DOHH2 (cell line): ENCODE results near the gene IMMP2L.

ENCODE experiments used
- CTCF ChIP-seq: fragments of 200-600 bp; sonication (generic); IDR thresholded peaks from one replicate; pipeline ENCODE4 v1.5.1; 2014; ENCODE audit warnings: antibody characterized with exemption, mild to moderate bottlenecking, low read depth, low read length; ENCODE audit not compliant: poor library complexity, severe bottlenecking
- EZH2phosphoT487 ChIP-seq: fragments of 200-600 bp; sonication (generic); IDR thresholded peaks from 2 replicates; pipeline ENCODE4 v1.6.1; 2017; ENCODE audit warnings: borderline replicate concordance, mild to moderate bottlenecking, antibody characterized with exemption, low read length, moderate library complexity, mixed read lengths

DNA sequence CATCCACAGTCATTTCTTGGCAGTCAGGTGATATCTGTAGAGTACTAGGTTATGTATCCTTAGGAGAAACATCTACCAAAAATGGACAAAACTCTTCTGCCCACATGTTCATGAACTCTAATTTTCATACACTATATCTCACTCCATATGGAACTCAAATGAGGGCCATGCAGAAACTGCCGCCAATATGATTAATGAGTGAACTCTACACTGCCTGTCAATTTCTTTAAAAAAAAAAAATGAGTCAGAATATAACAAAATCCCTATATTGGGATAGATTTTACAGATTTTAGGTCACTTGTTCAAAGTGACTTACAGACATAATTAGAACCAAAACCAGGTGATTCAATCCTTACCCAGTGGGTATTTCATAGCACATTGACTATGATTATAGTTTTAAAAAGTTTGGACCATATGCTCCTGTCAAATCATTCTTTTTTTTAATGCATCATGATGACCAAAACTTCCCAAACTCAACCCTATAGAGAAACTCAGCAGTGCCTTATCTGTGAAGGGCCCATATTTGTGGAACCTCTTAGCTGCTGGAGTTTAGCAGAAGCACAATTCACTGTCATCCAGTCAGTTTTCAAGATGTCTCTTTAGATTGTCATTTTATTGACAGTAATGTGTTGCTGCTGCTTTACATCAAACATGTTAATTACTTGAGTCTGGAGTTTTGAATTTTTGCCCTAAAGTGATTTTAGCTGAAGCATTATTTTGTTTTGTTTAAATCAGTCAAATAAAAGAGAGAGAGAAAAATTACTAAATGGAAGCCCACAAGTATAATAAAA, 460.2 kb downstream of the IMMP2L start:
- TF ChIP-seq CTCF: no peak
- no peak for TF ChIP-seq EZH2phosphoT487
